HT1080 (cell line): ENCODE data around the gene MCM5. TPM values are rescaled to one million over a fixed set of nuclear protein-coding genes. Genes with fewer than 3 reads are reported as not detected.
"Not testable (repeated sequence)": the region's sequence is repeated elsewhere in the genome, so short reads cannot be mapped to it uniquely, and the experiment has no call there.

Source experiments
- DNase-seq: peaks from one replicate; pipeline ENCODE4 v3.0.0-alpha.2; 2015; ENCODE audit warnings: low read depth
- total RNA-seq: library from RNA; depleted of rRNA; stranded (reverse); fragments of >200 nt; shearing (Covaris generic); gene quantifications from 2 replicates; pipeline ENCODE4 v1.2.3, GENCODE V29; 2014

MCM5 gene
- total RNA-seq, 1 experiment from 2014 or later, result 194 TPM

GRCh38 chr22:35378621-35379020 is 21.3 kb upstream of the MCM5 start:
- DNase-seq, result no peak

GRCh38 chr22:35379146-35379993 is 20.6 kb upstream of the MCM5 start:
- no peak for DNase-seq

- DNase-seq, result no peak
Measured at GRCh38 chr22:35380013-35380412, 19.9 kb upstream of the MCM5 start.

- peak; percentile 84 for DNase-seq
Measured at GRCh38 chr22:35380537-35381423, 19.2 kb upstream of the MCM5 start, which contains the start of gene HMOX1. TSS of gene HMOX1 (plus strand) at chr22:35381096. CDS start at chr22:35381174, 78 bp downstream.

- DNase-seq, result peak; percentile 32
Measured at GRCh38 chr22:35381424-35382009, 18.4 kb upstream of the MCM5 start.

GRCh38 chr22:35383679-35384071 is 16.3 kb upstream of the MCM5 start:
- DNase-seq, result no peak

- DNase-seq, result no peak
Measured at GRCh38 chr22:35384527-35384926, 15.4 kb upstream of the MCM5 start.

- no peak for DNase-seq
Measured at GRCh38 chr22:35384975-35385588, 14.9 kb upstream of the MCM5 start.

- DNase-seq, result no peak
Measured at GRCh38 chr22:35386670-35387288, 13.2 kb upstream of the MCM5 start.

- no peak for DNase-seq
Measured at GRCh38 chr22:35390933-35391332, 9.0 kb upstream of the MCM5 start.

GRCh38 chr22:35392357-35392756 is 7.6 kb upstream of the MCM5 start:
- DNase-seq, result no peak

- no peak for DNase-seq
Measured at GRCh38 chr22:35393116-35394010, 6.6 kb upstream of the MCM5 start.

- no peak for DNase-seq
Measured at GRCh38 chr22:35394011-35394312, 6.0 kb upstream of the MCM5 start.

- DNase-seq, result no peak
Measured at GRCh38 chr22:35394810-35395563, 5.0 kb upstream of the MCM5 start.

- DNase-seq, result not testable (repeated sequence)
Measured at GRCh38 chr22:35396622-35397021, 3.3 kb upstream of the MCM5 start.

GRCh38 chr22:35397095-35397904 is 2.6 kb upstream of the MCM5 start:
- DNase-seq, result no peak

GRCh38 chr22:35398591-35398973 is 1.4 kb upstream of the MCM5 start:
- no peak for DNase-seq

GRCh38 chr22:35399114-35399677 is 744 bp upstream of the MCM5 start:
- no peak for DNase-seq
